ENCODE results near the gene RARRES1.
A peak's percentile ranks its signal among the peaks of the same experiment; 100 is the strongest.
"Not testable (repeated sequence)": the region's sequence is repeated elsewhere in the genome, so short reads cannot be mapped to it uniquely, and the experiment has no call there.

The RARRES1 gene

DNA sequence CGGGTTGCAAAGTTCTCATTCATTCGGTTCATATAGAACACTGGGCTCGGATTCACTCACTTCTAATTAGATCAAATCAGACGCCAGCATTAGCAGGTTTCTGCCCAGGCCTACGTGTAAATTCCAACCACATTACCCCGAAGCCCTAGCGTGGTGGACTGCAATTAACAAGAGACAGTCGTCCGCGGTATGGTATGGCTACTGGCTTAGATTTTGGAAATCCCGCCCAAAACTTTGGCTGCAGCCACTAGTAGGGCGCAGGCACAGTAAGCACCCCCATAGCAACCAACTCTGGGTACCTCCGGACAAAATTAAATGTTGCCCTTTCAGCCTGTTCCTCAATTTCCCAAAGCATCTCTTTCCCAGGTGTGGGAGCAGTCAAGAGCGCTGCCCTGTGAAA lies 771 bp downstream of the RARRES1 start:
- DNase-seq: no peak

DNA sequence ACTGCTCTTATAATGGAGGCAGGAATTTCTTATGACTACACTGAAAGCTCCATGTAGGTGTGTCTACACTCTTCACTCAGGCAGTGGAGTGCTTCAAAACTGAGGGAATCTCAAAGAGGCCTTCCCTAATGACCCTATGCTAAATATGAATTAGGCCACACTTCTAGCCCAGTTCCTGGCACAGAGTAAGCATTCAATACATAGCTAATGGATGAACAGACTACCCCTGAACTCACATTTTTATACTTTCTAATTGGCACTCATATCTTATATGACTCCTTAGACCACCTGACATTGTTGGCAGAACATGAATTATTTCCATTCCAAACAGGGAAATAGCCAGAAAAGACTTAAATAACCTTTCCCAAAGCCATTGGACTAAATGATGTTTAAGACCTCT lies 3.4 kb downstream of the RARRES1 start:
- no peak for DNase-seq

DNA sequence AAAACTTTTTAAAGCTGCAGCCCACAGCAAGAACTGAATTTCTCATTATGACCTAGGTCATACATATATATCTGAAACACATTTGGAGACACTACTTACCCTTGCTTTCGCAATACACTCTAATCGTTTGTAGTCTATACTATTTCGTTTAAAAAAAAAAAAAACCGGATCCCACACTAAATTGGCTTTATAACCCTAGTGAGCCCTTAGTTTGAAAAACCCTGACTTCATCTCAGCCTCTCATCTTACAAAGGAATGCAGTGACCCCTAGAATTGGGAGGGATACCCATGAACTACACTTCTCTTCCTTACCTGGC lies 4.2 kb downstream of the RARRES1 start:
- DNase-seq: no peak

DNA sequence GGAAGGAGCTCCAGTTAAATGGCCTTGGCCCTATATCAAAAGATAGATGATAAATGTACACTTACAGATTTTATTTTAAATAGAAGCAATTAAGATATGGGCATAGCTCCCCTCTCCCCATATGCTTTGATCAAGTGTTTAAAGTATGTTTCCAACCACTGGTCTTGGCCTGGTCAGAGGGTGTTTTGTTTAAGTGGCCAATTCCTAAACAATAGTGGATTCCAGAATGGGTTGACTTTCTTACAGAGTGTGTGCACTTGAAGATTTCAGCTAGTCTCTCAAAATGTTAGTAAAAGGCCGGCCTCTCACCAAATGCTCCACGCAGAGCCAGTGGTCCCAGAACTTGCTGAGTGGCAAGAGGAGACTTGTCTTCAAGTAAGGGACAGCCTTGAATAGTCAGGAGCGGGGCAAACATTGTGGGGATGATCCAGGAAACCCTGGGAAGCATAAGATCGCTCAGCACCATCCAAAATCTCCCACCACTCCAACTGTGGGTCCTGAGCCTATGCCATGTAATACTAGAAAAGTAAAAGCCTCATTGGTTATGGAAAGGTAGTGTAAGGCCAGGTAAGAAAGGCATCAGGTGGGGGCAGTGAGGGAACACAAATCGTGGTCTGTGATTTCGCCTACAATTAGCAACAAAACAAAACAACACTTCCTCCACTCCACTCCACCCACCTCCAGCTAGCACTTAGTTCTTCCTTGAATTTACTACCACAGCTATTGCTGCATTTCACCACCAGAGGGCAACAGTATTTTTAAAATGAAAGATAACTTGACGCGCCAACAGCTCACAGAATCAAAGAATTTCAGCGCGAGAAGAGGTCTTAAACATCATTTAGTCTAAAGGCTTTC lies 4.8 kb downstream of the RARRES1 start:
- DNase-seq: peak; percentile 42 to 72

DNA sequence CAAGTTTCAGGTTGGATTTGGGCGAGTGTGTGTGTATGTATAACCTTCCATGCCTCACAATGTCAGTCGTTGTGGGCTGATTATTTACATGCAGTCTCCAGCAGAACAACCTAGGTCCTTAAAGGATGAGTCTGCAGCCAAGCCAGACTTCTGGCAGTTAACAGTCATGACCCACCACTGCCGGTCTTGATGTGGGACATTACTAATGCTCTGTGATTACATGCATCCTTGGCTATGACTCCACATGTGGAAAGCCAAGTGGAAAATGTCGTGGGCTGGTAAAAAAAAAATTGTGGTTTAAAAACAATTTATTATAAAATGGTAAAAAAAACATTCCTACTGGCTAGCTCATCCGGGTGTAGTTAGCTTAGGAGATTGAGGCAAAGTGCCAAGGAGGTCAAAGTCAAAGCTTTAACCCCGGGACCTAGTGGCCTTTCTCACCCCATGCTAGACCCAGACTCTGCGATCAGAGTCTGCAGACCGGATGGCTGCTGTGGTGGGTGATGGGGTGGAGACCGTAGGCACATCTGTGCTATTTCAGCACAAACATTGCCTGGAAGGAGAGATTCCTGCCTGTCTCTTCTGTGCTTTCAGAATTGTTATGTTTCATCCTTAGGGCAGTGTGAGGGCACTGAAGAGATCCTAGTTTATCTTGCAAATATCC lies 6.8 kb downstream of the RARRES1 start:
- no peak for DNase-seq

DNA sequence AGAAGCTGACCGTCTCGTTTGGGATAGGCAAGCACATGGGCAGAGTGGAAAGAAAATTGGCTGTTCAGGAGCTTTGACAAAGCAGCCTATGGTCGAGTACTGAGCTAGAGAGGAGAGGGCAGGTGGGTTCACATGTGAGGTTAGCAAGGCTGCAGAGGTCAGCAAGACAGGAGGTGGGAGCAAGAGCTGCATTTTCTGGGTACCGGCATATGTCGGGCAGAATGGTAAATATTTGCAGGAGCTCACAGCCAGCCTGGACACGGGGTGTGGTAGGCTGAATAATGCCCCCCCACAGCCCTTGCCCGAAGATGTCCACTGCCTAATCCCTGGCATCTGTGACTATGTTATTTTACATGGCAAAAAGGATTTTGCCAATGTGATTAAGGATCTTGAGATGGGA lies 8.3 kb downstream of the RARRES1 start:
- no peak for DNase-seq

DNA sequence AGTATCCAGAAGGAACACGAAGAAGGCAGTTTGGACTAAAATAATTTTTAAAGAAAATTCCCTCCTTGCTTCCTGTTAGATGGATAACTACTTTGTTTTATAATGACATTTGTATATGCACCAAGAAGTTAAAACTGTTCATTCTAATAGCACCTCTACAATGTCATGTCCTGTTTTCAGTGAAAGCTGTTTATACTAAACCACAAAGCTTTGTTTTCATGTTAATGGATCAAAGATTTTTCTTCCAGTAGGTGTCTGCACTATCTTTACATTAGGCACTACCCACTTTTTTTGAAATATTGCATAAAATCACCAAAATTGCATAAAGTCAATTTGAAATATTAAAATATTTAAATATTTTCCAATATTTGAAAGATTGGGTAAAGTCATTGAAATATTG lies 10.1 kb downstream of the RARRES1 start:
- peak in 1 of 2 donors; percentile 26 for DNase-seq

DNA sequence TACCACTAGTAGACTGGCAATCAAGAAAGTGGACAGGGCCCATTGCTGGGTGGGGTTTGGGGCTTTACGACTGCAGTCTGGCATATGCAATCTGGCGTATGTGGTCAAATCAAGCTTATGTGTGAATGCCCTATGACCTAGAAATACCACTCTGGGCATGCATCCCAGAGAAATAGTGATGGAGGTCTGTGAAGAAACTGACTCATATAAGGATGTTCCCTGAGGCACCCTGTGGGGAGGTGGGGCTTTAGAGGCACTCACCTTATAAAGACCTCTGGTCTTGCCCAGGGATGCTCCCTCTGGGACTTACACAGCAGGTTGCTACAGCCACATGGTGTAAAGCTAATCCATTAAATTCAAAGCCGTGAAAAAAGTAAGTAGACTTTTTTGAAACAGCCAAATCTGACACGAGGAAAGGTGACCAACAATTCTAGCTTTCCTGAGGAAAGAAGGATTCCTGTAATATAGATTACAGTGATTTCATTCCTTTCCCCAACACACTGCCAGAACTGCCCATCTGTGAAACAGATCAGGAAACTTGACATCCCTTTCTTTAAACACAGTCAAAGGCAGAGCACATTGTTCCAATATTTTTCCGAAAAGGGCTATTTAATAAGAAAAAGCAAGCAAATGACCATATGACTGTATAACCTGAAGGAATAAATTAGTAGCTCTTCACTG lies 13.6 kb downstream of the RARRES1 start:
- no peak for DNase-seq

DNA sequence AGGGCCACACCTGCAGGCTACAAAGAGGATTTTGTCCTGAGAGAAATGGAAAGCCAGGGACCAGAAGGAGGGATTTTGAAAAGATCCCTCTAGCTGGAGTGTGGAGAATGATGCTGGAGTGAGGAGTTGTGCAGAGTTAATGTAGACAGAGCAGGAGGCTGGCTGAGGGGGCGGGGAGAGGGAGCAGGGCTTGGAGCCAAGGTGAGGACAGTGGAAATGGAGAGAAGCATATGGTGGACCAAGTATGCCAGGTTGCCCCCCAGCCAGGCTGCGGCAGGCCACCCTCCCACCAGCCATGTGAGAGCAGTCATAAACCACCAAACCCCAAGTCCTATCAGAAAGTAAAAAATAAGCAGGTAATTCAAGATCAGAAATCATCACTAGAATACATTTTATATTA lies 14.7 kb downstream of the RARRES1 start:
- no peak for DNase-seq

DNA sequence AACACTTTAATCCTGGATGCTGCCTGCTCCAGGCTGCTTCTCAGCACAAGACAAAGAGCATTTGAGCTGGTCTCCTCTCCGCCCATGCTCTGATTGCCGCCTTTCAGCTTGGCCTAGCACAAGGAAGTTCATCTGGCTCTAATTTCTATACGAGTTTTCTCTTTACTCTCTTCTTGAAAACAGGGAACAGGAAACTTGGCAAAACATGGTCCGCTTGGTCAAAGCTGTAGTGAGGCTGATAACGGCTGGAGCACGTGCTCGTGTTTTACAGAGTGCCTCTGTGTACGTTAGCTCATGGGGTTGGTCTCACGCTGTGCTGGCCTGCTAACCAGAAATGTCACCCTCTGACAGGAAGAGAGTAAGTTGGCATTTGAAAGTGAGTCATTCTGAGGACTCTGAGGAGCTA lies 19.2 kb downstream of the RARRES1 start:
- DNase-seq: no peak

DNA sequence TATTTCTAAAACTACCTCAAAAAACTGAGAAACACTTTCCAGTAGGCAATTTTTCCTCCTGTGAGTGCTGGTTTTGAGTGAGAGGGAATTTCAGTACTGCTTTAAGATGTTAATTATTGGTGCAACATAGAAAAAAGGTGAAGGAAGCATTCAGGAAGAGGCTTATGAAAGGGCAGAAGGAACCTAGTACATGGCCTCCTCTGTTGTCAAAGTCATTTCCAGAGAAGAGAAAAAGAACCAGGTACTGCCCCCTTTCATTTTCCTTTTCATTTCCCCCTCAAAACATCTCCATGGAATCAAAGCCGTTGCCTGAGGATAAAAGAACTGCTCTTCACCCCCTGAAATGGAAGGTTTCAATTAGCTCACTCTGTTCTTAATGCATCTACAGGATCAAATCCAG lies 19.8 kb downstream of the RARRES1 start:
- DNase-seq: no peak

DNA sequence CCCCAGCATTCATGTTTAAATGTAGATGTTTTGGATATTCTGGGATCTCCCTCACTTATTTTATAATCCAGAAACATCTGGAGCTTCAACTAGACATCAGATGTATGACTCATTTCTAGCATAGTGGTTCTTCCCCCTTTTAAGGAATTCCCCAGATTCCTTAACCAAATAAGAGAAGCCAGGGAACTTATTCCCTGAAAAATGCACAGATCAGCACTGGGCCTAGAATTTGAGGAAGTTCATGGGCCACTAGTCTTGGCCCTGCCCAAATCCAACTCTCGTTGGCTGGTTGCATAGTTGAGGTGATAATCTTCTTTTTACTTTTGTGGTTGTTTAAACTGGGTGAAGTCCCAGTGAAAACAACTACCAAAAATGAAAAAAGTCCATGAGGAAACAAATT lies 20.4 kb downstream of the RARRES1 start:
- DNase-seq: no peak

DNA sequence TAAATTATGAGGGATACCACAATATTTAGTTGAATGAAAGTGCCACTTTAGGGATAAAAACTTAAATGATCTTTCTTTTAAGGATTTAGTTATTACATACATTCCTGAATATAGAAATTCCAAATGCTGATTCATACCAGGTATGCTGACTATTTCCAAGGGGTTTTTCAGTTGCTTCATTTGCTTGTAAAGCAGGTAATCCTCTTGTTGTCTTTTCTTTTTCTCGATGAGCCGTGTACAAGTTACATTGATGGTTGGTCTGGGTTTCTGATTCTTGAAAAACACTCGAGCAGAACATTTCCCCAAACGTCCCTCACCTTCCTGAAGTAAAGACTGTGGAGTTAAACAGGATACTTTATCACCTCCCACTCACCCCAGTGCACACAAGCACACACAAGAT lies 21.7 kb downstream of the RARRES1 start:
- no peak for DNase-seq

DNA sequence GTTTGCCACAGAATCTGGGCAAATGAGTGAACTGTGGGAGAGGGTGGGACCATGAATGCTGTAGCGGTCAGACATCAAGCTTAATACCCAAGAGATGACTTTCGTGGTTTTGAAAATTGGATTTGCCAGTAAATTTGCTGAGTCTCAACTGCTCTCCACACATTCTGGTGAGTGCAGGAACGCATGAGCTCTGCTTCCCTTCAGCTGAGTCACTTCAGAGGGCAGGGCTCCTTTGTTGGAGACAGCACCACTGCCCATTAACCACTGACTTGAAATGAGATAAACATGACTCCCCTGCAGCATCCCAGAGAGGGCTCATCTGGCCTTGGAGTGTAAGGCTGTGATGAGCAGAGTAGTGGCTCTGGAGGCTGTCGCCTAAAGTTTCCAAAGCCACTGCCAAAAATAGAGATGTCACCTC lies 22.6 kb downstream of the RARRES1 start:
- no peak for DNase-seq

DNA sequence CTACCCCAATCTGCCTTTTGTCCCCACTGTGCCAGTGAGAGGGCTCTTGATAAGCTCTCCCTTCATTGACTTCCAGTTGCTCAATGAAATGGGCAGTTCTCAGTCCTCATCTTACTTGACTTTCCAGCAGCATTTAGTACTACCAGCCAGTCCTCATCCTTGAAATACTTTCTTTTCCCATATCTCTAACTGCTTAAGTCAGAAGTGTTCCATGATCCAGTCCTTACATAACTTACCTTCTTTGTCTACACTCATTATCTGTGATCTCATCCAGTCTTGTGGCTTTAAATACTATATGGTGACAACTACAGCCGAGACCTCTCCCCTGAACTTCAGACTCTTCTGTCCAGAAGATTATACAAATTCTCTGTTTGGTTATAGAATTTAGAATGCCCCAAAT lies 28.7 kb downstream of the RARRES1 start:
- no peak for DNase-seq

DNA sequence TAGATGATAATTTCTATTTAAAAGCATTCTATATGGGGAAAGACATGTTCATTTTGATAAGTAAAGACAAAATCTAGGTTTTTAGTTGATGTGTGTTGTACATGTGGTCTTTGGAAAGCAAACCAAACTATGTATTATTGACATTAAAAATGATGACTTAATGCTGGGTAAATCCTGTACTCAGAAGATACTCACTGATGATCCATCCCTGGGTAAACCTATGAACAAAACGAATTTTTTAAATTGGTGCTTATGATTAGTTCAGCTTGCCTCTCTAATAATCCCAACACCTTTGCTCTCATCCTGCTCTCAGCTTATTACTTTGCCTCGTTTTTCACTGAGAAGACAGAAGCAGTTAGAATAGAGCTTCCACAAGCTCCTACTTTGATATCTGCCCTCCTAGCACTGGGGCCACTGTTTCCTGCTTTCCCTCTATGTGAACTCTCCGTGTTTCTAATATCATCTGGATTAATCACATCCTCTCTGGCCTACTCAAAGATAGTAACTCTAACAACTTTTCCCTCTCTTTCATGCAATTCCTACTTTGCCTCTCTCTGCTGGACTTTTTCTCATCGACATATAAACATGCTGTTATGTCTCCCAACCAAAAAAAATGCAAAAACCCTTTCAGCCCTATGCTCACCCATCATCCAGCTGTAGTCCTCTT lies 29.3 kb downstream of the RARRES1 start:
- no peak for DNase-seq

DNA sequence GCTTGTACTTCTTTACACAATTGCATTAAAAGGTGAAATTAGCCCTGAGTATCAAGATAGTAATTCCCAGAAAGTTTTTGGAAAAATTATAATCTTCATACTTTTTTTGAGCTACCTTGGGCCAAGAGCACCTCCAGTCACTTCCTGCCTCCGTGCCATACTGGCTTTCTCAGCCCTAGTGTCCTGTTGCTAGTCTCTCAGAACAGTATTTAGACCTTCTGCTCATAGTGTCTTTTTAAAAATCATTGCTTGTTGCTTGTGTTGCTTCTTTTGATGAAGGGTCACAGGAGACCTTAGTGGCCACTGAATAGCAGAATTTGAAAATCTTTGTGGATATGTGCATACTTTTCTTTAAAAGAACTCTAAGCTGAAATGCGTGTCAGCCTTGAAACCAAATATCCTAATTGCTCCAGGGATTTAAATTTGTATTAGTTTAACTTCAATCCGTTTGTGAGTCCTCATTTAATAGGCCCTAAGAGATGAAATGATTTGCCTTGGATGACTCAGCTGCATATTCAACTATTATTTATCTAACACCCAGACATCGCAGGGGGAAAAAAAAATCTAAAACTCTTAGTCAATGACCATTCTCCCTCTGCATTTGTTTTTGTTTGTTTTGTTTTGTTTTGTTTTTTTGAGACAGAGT lies 30.7 kb downstream of the RARRES1 start:
- DNase-seq: no peak

DNA sequence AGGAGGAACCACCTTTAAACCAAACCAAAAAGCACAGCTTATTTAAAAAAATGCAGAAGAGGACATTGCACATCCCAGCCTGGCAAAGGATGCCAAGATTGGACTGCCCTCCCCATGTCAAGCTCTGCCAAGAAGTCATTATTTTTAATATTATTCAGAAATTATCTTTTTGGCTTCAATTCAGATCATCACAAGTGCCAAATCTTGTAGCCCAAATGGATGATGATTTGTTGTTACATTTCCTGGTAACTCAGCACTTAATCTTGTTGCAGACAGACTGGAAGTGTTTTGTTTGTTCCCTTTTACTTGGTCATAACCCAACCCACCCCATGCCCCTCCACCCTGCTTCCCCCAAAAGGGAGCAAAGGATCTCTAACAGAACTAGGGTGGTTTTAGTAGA lies 31.7 kb downstream of the RARRES1 start:
- DNase-seq: no peak

DNA sequence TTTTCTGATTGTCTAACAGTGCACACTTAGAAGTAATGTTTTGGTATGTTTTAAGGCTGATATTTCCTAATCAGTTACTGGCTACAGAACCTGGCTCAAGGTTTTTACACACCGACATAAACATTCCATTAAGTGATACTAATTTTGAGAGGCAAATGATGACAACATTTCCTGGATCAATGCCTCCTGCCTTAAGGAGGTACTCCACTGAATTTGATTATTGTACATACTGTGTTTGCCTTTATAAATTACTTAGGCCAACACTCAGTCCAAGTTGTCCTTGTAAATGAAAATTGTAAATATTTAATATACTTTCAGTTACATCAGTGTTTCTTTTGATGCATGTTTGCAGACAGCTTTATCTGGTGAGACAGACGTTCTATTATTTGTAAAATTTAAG lies 35.6 kb downstream of the RARRES1 start:
- no peak for DNase-seq

DNA sequence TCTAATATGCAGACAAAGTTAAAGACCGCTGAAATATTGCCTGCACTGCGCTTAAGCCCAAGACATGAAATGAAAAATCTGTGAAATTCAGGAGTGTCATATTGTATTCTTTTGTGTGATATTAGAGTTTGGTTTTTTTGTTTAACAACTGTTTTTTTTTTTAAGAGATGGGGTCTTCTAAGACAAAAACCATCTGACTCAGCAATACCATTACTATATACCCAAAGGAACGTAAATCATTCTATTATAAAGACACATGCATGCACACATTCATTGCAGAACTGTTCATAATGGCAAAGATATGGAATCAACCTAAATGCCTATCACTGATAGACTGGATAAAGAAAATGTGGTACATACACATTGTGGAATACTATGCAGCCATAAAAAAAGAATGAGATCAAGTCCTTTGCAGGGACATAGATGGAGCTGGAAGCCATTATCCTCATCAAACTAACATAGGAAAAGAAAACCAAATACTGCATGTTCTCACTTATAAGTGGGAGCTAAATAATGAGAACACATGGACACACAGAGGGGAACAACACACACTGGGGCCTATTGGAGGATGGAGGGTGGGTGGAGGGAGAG lies 38.3 kb downstream of the RARRES1 start:
- not testable (repeated sequence) for DNase-seq

DNA sequence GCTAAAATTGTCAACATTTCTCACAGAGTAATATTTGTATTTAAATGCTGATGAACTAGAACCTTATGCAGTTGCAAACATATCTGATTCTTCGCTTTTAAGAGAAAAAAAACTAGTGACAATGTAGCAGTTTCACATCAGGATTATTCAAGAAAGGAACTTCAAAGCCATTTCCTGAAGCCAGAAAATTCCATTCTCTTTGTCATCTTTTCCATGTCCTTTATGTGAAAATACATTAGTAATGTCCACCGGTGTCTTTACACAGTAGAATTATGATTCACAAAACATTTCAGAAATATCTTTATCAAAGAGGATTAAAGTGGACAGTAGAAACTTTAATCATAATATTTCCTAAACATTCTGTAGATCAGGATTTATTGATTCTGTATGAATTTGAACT lies 47.1 kb downstream of the RARRES1 start:
- DNase-seq: no peak

DNA sequence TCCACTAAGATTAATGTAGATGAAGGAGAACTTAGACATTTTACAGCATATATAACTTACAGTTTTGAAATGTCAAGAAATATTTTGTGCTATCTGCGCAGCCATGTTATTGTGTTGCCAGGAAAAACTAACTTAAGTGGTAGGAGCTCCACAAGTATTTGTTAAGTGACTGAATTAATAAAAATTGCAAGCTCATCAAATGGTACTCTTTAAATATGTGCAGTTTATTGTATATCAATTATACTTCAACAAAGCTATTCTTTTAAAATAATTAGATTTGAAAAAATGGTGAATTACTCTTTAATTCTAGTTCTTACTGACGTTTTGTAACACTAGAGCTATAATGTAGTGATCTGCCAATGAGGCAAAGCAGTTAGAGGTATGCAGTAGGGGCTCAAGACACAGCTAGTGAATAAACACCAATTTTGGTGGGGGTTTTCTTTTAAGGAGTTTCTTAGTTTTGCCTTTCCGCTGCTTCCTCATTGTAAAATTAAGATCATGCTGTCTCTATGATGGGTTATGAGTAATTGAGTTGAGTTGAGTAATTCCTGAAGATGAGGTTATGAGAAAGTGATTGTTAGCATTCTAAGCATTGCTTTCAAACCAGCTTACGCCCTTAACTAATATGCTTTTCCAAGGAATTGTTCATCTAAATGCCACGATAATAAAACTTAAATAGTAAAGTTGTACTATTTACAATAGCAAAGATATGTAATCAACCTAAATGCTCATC lies 48.9 kb downstream of the RARRES1 start:
- no peak for DNase-seq

Data from CD4-positive, alpha-beta T cell treated with Interleukin-4 for 1 hour (primary cell).